MM.1S (cell line): ENCODE data around the gene PRKCA.
"Not testable (repeated sequence)": the region's sequence is repeated elsewhere in the genome, so short reads cannot be mapped to it uniquely, and the experiment has no call there.

Experiments
- DNase-seq: peaks from one replicate; pipeline ENCODE4 v3.0.0-alpha.2; 2015
- H2AFZ ChIP-seq: fragments of 300-600 bp; sonication (generic); 2 replicates; pipeline ENCODE4 v1.6.0; 2016; ENCODE audit warnings: antibody characterized with exemption, low read length
- H3F3A ChIP-seq: fragments of 300-600 bp; sonication (generic); 2 replicates; pipeline ENCODE4 v1.6.1; 2016; ENCODE audit warnings: mild to moderate bottlenecking, antibody characterized with exemption, low read length, moderate library complexity, mixed read lengths; ENCODE audit not compliant: insufficient read depth
- H3K27ac ChIP-seq: fragments of 300-600 bp; sonication (generic); 2 replicates; pipeline ENCODE4 v1.5.1; 2016; ENCODE audit warnings: mild to moderate bottlenecking, low read length
- H3K27me3 ChIP-seq: fragments of 300-600 bp; sonication (generic); replicated peaks from 2 replicates; pipeline ENCODE4 v1.6.0; 2016; ENCODE audit warnings: low read length; ENCODE audit not compliant: insufficient read depth
- H3K36me3 ChIP-seq: fragments of 300-600 bp; sonication (generic); replicated peaks from 2 replicates; pipeline ENCODE4 v1.6.1; 2016; ENCODE audit warnings: mild to moderate bottlenecking, low read length, mixed read lengths; ENCODE audit not compliant: insufficient read depth
- H3K4me1 ChIP-seq: fragments of 300-600 bp; sonication (generic); 2 replicates; pipeline ENCODE4 v1.6.1; 2016; ENCODE audit warnings: low read length, mixed read lengths
- H3K4me2 ChIP-seq: fragments of 300-600 bp; sonication (generic); 2 replicates; pipeline ENCODE4 v1.6.0; 2016; ENCODE audit warnings: low read depth, low read length
- H3K4me3 ChIP-seq: fragments of 300-600 bp; sonication (generic); 2 replicates; pipeline ENCODE4 v1.5.1; 2016; ENCODE audit warnings: low read length, mixed read lengths
- H3K79me2 ChIP-seq: fragments of 300-600 bp; sonication (generic); 2 replicates; pipeline ENCODE4 v1.6.1; 2016; ENCODE audit warnings: mixed run types, low read length, mixed read lengths
- H3K9ac ChIP-seq: fragments of 300-600 bp; sonication (generic); 2 replicates; pipeline ENCODE4 v1.6.1; 2016; ENCODE audit warnings: low read length, mixed read lengths
- H3K9me2 ChIP-seq: fragments of 300-600 bp; sonication (generic); replicated peaks from 2 replicates; pipeline ENCODE4 v1.6.1; 2016; ENCODE audit warnings: mild to moderate bottlenecking, low read length, mixed read lengths; ENCODE audit not compliant: insufficient read depth
- H3K9me3 ChIP-seq: fragments of 300-600 bp; sonication (generic); replicated peaks from 2 replicates; pipeline ENCODE4 v1.6.1; 2016; ENCODE audit warnings: mild to moderate bottlenecking, low read length, mixed read lengths; ENCODE audit not compliant: insufficient read depth
- H4K20me1 ChIP-seq: fragments of 300-600 bp; sonication (generic); 2 replicates; pipeline ENCODE4 v1.6.1; 2016; ENCODE audit warnings: mild to moderate bottlenecking, low read length, moderate library complexity, mixed read lengths; ENCODE audit not compliant: insufficient read depth
- EZH2 ChIP-seq: fragments of 300-600 bp; sonication (generic); optimal IDR thresholded peaks from 2 replicates; pipeline ENCODE3; 2017; ENCODE audit warnings: low read depth, mild to moderate bottlenecking, antibody characterized with exemption, low read length, mixed read lengths
- EZH2phosphoT487 ChIP-seq: fragments of 300-600 bp; sonication (generic); IDR thresholded peaks from 2 replicates; pipeline ENCODE4 v1.6.1; 2018; ENCODE audit warnings: antibody characterized with exemption, low read length
- TF ChIP-seq, protein P1 (sequence below): fragments of 300-600 bp; sonication (generic); IDR thresholded peaks from 2 replicates; pipeline ENCODE4 v1.5.1; 2016; ENCODE audit warnings: antibody characterized with exemption, low read length, mixed read lengths

Gene PRKCA

GRCh38 chr17:66722341-66722740 lies 419.9 kb downstream of the PRKCA start:
- H2AFZ ChIP-seq: no peak overlapping the region
- no peak overlapping the region for H3K9ac ChIP-seq
- no peaks in the 10 kb centered on the region for H3K9me3 ChIP-seq
- no peaks in the 10 kb centered on the region for H3K79me2 ChIP-seq
- no peaks in the 10 kb centered on the region for H3K9me2 ChIP-seq
- H3K4me1 ChIP-seq: no peaks in the 10 kb centered on the region
- no peak overlapping the region for H3K4me2 ChIP-seq
- H3K36me3 ChIP-seq: no peaks in the 10 kb centered on the region
- H4K20me1 ChIP-seq: no peaks in the 10 kb centered on the region
- H3K27me3 ChIP-seq: no peaks in the 10 kb centered on the region
- TF ChIP-seq, protein P1, sequence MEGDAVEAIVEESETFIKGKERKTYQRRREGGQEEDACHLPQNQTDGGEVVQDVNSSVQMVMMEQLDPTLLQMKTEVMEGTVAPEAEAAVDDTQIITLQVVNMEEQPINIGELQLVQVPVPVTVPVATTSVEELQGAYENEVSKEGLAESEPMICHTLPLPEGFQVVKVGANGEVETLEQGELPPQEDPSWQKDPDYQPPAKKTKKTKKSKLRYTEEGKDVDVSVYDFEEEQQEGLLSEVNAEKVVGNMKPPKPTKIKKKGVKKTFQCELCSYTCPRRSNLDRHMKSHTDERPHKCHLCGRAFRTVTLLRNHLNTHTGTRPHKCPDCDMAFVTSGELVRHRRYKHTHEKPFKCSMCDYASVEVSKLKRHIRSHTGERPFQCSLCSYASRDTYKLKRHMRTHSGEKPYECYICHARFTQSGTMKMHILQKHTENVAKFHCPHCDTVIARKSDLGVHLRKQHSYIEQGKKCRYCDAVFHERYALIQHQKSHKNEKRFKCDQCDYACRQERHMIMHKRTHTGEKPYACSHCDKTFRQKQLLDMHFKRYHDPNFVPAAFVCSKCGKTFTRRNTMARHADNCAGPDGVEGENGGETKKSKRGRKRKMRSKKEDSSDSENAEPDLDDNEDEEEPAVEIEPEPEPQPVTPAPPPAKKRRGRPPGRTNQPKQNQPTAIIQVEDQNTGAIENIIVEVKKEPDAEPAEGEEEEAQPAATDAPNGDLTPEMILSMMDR: no peak
- TF ChIP-seq EZH2 (no peak), EZH2phosphoT487 (no peak)
- DNase-seq: no peak
- no peaks in the 10 kb centered on the region for H3F3A ChIP-seq
- H3K4me3 ChIP-seq: no peak overlapping the region
- H3K27ac ChIP-seq: no peak overlapping the region

- Histone ChIP-seq H3K27me3 (no peaks in the 10 kb centered on the region), H3F3A (no peaks in the 10 kb centered on the region), H3K4me1 (no peaks in the 10 kb centered on the region), H3K4me3 (no peak overlapping the region), H3K9me2 (no peaks in the 10 kb centered on the region), H3K9me3 (no peaks in the 10 kb centered on the region), H3K27ac (no peak overlapping the region), H3K4me2 (no peak overlapping the region), H2AFZ (no peak overlapping the region), H3K36me3 (no peaks in the 10 kb centered on the region), H3K79me2 (no peaks in the 10 kb centered on the region), H3K9ac (no peak overlapping the region), H4K20me1 (no peaks in the 10 kb centered on the region)
- DNase-seq: no peak
- TF ChIP-seq EZH2: no peak
- TF ChIP-seq EZH2phosphoT487: no peak
- TF ChIP-seq, protein P1: no peak
These were observed 422.3 kb downstream of the PRKCA start for GRCh38 chr17:66724581-66725341.

- H3F3A ChIP-seq, H3K9me3 ChIP-seq, H3K4me1 ChIP-seq, H3K27me3 ChIP-seq, H3K27ac ChIP-seq, DNase-seq, H4K20me1 ChIP-seq, H3K4me2 ChIP-seq, H3K79me2 ChIP-seq, H3K4me3 ChIP-seq, H3K9ac ChIP-seq, H3K9me2 ChIP-seq, H2AFZ ChIP-seq, H3K36me3 ChIP-seq: not testable (repeated sequence)
These were observed 423.0 kb downstream of the PRKCA start for GRCh38 chr17:66725438-66725837.

DNA sequence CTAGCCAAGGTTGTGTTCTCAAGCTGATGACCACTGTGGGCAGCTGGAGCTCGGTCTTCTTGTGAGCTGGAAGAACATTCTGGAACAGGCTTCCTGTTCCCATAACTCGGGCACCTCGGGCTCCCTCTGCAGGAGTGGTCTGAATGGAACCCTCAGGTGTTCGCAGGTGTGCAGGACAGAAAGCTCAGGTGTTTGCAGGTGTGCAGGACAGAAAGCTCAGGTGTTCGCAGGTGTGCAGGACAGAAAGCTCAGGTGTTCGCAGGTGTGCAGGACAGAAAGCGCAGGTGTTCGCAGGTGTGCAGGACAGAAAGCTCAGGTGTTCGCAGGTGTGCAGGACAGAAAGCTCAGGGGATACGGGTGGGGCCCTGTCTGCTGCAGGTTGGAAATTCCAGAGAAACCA lies 423.5 kb downstream of the PRKCA start:
- Histone ChIP-seq H3K36me3 (no peaks in the 10 kb centered on the region), H3K9me2 (no peaks in the 10 kb centered on the region), H3K27ac (no peak overlapping the region), H3K27me3 (no peaks in the 10 kb centered on the region), H3K79me2 (no peaks in the 10 kb centered on the region), H3F3A (no peaks in the 10 kb centered on the region), H3K4me3 (no peak overlapping the region), H3K9ac (no peak overlapping the region), H3K4me1 (no peaks in the 10 kb centered on the region), H4K20me1 (no peaks in the 10 kb centered on the region), H3K4me2 (no peak overlapping the region), H3K9me3 (no peaks in the 10 kb centered on the region), H2AFZ (no peak overlapping the region)
- TF ChIP-seq EZH2: no peak
- no peak for TF ChIP-seq EZH2phosphoT487
- DNase-seq: no peak
